WTC11 (cell line): Measurements from ENCODE around the gene NXPE3.

Experiments used
- CTCF ChIP-seq: fragments of 200-600 bp; IDR thresholded peaks from 2 replicates; pipeline ENCODE4 v1.8.0; 2022; ENCODE audit warnings: antibody characterized with exemption
- FOXP4 ChIP-seq: sonication (generic); formaldehyde crosslinking; IDR thresholded peaks from 2 replicates; pipeline ENCODE4 v1.8.0; 2022; ENCODE audit warnings: mild to moderate bottlenecking, missing genetic modification reagents
- NR1H2 ChIP-seq: sonication (generic); formaldehyde crosslinking; IDR thresholded peaks from 2 replicates; pipeline ENCODE4 v1.9.0; 2021; ENCODE audit warnings: mild to moderate bottlenecking, moderate library complexity, missing genetic modification reagents
- SMAD3 ChIP-seq: sonication (generic); formaldehyde crosslinking; IDR thresholded peaks from 2 replicates; pipeline ENCODE4 v1.8.0; 2022; ENCODE audit warnings: missing genetic modification reagents, mild to moderate bottlenecking, borderline replicate concordance
- ZNF263 ChIP-seq: sonication (generic); formaldehyde crosslinking; IDR thresholded peaks from 2 replicates; pipeline ENCODE4 v1.8.1; 2022; ENCODE audit warnings: low read depth, mild to moderate bottlenecking, moderate library complexity, missing genetic modification reagents

GRCh38 chr3:101778385-101779046 is 495 bp upstream of the NXPE3 start:
- TF ChIP-seq CTCF (no peak), FOXP4 (CRISPR knock-in tag) (no peak), SMAD3 (CRISPR knock-in tag) (no peak), NR1H2 (CRISPR knock-in tag) (no peak), ZNF263 (CRISPR knock-in tag) (no peak)
